Bronchial epithelial cell (primary cell): ENCODE results near the gene IMPG1. TPM values are rescaled to one million over a fixed set of nuclear protein-coding genes. Genes with fewer than 3 reads are reported as not detected.

Experiments used
- DNase-seq: peaks from one replicate; pipeline ENCODE4 v3.0.0-alpha.2; 2010; ENCODE audit warnings: low read depth
- FAIRE-seq: peaks from 2 replicates; lab custom pipeline; 2011; peaks lifted over from hg19 to GRCh38; lab: Jason Lieb, UNC
- H3K27me3 ChIP-seq: 2 replicates; pipeline ENCODE4 v1.5.1; 2011; ENCODE audit warnings: low read length; ENCODE audit not compliant: control insufficient read depth, insufficient read depth
- H3K36me3 ChIP-seq: 2 replicates; pipeline ENCODE4 v1.5.1; 2011; ENCODE audit warnings: low read length; ENCODE audit not compliant: control insufficient read depth, insufficient read depth
- H3K4me3 ChIP-seq: 2 replicates; pipeline ENCODE4 v1.5.1; 2011; ENCODE audit warnings: mild to moderate bottlenecking, low read depth, low read length, control low read depth
- total RNA-seq: library from RNA; depleted of rRNA; stranded (reverse); fragments of >200 nt; gene quantifications from 2 replicates; pipeline ENCODE4 v1.2.1, GENCODE V29; 2014
- TF ChIP-seq, protein P1 (sequence below): IDR thresholded peaks from 2 replicates; pipeline ENCODE4 v1.5.1; 2011; ENCODE audit warnings: mild to moderate bottlenecking, moderate library complexity, low read length, control low read depth, inconsistent platforms; ENCODE audit not compliant: insufficient read depth, severe bottlenecking

IMPG1 gene
- total RNA-seq, 1 donor from 2014 or later: not detected

DNA sequence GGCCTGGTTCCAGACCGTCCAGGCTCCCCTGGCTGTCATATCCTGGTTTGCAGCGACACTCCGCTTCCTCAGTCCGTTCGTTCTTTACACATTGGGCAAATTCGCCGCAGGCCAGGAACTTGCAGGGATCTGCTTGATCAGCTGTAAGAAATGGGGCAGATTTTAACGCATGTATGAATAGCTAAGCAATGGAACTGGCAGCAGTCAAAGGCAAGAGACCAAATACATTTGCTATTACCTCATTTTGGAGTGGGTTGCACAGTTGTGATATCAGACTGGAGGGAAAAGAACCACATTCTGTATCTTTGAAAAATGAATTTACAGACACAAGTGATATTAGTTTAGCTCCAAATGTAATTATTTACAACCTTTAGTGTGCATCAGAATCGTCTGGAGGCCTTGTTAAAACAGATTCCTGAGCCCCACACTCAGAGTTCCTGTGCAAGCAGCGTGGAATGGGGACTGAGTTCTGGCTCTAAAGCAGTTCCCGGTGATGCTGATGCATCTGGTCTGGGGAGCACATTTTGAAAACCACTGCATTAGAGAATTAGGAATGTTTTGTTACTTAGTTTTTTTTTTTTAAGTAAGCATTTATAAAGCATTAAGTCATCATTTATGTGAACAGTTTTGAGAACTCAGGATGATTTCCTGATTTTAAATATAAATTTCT is 141.3 kb downstream of the IMPG1 start:
- TF ChIP-seq, protein P1, sequence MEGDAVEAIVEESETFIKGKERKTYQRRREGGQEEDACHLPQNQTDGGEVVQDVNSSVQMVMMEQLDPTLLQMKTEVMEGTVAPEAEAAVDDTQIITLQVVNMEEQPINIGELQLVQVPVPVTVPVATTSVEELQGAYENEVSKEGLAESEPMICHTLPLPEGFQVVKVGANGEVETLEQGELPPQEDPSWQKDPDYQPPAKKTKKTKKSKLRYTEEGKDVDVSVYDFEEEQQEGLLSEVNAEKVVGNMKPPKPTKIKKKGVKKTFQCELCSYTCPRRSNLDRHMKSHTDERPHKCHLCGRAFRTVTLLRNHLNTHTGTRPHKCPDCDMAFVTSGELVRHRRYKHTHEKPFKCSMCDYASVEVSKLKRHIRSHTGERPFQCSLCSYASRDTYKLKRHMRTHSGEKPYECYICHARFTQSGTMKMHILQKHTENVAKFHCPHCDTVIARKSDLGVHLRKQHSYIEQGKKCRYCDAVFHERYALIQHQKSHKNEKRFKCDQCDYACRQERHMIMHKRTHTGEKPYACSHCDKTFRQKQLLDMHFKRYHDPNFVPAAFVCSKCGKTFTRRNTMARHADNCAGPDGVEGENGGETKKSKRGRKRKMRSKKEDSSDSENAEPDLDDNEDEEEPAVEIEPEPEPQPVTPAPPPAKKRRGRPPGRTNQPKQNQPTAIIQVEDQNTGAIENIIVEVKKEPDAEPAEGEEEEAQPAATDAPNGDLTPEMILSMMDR: no peak
- Histone ChIP-seq H3K27me3 (no peaks in the 10 kb centered on the region), H3K36me3 (no peaks in the 10 kb centered on the region), H3K4me3 (no peak overlapping the region)
- FAIRE-seq (no peak), DNase-seq (no peak)

DNA sequence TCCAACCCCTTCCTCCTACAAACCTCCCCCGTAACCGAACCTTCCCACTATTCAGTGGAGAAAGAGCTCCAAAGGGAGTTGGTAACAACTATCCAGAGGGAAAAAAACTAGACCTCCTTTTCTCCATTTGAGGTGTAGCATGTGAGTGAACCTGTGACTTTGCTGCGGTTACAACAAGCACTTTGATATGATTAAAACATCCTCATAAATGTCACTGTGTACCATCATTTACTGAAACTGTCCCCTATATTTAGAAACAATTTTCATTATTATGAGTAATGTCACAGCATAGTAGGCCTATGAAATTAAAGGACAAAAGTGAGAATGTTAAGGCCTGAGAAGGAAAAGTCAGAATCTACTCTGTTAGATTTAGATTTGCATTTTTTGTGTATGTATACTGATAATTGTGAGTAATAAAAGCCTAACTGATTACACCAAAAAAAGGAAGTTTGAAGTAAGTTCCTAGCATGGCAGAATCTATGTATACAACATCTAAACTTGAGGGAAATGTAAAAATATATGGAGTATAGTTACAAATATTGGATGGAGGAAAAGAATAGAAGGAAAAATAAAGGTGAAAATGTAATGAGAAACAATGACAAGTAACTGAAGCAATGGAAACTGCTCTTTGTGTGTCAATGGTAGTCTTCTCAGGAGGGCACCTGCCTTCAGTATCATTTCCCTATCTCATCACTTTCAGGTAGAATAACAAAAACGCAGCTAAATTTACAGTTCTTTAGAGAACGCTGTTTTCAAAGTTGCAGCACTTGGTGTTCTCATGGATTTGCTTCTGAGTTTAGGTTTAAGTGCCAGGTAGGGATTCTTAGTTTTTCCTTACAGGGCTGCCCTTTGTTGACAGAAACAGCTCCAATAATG is 145.9 kb downstream of the IMPG1 start:
- DNase-seq (no peak), FAIRE-seq (no peak)
- Histone ChIP-seq H3K27me3 (no peaks in the 10 kb centered on the region), H3K4me3 (no peak overlapping the region), H3K36me3 (no peaks in the 10 kb centered on the region)
- TF ChIP-seq, protein P1: no peak

DNA sequence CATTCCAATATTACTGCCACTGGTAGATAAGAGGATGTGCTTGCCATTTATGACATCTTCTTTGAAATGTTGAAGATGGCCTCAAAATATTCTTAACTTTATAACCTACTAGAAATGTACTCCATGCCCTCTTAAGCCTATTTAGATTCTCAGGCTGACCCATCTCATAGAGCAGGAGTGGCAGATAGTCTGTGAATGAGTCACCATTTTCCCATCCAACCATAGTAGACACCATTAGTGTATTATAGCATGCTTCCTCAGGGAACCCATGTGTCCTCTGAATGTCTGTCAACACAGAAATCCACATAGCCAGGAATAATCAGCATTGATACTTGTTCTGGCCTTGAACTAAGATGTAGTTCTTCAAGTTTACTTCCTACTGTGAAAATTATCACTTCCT is 150.2 kb downstream of the IMPG1 start:
- FAIRE-seq: no peak
- Histone ChIP-seq H3K4me3 (no peak overlapping the region), H3K27me3 (no peaks in the 10 kb centered on the region), H3K36me3 (no peaks in the 10 kb centered on the region)
- TF ChIP-seq, protein P1: no peak
- DNase-seq: peak; percentile 66

DNA sequence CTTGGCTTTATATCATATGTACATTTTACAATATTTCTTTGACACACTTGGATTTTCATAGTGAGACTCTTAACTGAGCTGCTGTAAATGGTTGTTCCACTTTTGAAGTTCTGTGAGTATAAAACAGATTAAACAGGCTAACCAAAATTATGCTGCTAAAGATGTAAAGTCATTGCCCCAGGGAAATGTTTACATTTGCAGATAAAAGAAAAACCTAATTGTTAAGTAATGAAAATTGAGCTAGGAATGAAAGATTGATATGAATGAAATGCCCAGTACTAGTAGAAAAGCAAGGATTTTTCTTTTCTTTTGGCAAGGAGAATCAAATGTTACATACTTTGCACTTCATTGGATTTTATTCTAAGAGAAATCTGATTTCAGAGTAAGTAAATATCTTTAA is 159.4 kb downstream of the IMPG1 start:
- Histone ChIP-seq H3K4me3 (no peak overlapping the region), H3K27me3 (no peaks in the 10 kb centered on the region), H3K36me3 (peaks cover 5% of the 10 kb centered on the region)
- no peak for DNase-seq
- TF ChIP-seq, protein P1: no peak
- no peak for FAIRE-seq

DNA sequence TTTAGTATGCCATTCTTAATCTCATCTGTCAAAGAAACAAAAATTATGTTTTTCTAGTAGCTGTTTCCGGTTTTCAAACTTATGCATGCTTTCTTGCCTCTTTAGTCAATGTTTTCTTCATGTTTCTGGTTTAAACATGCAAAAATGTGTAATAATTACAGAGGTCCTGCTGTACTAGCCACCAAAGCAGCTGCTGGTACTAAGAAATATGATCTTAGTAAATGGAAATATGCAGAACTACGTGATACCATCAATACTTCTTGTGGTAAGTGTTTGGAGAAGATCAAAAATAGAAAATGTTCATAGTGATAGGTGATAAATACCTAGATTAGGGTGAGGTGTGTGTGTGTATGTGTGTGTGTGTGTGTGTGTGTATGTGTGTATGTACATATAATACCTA is 165.0 kb downstream of the IMPG1 start:
- H3K4me3 ChIP-seq: no peak overlapping the region
- TF ChIP-seq, protein P1: no peak

More for the DNA sequence above, 165.0 kb downstream of the IMPG1 start:
- no peak for DNase-seq
- no peak for FAIRE-seq
- Histone ChIP-seq H3K27me3 (no peaks in the 10 kb centered on the region), H3K36me3 (peaks cover 2% of the 10 kb centered on the region)
